PFSK-1 (cell line): ENCODE results near the gene ITGAE.

Experiments
- FOXP2 ChIP-seq: optimal IDR thresholded peaks from 2 replicates; pipeline ENCODE3; 2011; ENCODE audit warnings: borderline replicate concordance, control low read depth, inconsistent platforms; ENCODE audit not compliant: insufficient read depth; ENCODE audit errors: extremely low read length, extremely low read depth
- POLR2AphosphoS5 ChIP-seq: IDR thresholded peaks from 2 replicates; pipeline ENCODE4 v1.6.1; 2012; ENCODE audit warnings: low read depth, mild to moderate bottlenecking, control low read depth, low read length, moderate library complexity
- REST ChIP-seq, 2 experiments: IDR thresholded peaks; 2 replicates each; pipeline versions ENCODE4 v1.6.1 to v1.8.0; 2011 to 2012; ENCODE audit warnings: low read depth in 2 of 2, low read length in 2 of 2, control low read depth in 1 of 2, inconsistent platforms in 1 of 2, mild to moderate bottlenecking in 1 of 2, moderate library complexity in 1 of 2; ENCODE audit not compliant: insufficient read depth in 1 of 2
- SIN3A ChIP-seq: IDR thresholded peaks from 2 replicates; pipeline ENCODE4 v1.6.1; 2012; ENCODE audit warnings: mild to moderate bottlenecking, low read length, moderate library complexity, borderline replicate concordance; ENCODE audit not compliant: insufficient read depth
- TAF1 ChIP-seq: IDR thresholded peaks from 2 replicates; pipeline ENCODE4 v1.6.1; 2012; ENCODE audit warnings: low read length, control low read depth, borderline replicate concordance; ENCODE audit not compliant: insufficient read depth

The ITGAE gene

DNA sequence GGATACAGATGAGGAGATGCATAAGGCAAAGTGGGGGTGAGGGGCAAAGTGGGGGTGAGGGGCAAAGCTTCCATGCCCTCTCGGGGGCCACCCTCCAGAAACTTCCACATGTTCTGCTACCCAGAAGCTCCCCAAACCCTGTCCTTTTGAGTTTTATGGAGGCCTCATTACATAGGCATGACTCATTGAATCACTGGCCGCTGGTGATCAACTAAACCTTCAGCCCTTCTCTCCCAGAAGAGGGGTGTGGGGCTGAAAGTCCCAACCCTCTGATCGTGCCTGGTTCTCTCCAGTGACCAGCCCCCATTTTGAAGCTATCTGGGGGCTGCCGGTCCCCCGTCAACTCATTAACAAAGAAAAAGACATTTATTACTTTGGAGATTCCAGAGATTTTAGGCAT, 27.5 kb downstream of the ITGAE start:
- TF ChIP-seq REST (IDR thresholded peaks at IDR 0.05; ENCODE audit: insufficient read depth in 1 of 2, low read depth in 2 of 2, low read length in 2 of 2) = no peak
- TF ChIP-seq SIN3A = no peak
- TF ChIP-seq TAF1 = no peak
- no peak for TF ChIP-seq POLR2AphosphoS5
- TF ChIP-seq FOXP2 = no peak

DNA sequence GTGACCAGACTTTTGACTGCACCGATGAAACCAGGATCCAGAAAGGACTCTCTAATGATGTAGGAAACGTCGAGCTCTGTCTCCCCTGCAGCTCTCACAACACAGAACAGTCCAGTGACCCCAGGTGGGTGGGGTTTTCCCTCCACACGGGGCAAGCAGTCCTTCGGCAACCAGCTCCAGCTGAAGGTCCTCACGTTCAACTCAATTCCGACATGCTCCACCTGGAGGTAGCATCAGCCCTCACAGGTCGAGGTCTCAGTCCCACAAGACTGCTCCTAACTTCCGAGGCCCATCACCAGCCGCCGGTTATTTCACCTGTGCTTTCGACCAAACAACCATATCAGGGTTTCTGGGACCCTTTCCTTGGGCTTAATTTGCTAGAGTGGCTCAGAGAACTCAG, 28.2 kb downstream of the ITGAE start:
- TF ChIP-seq TAF1 (no peak), POLR2AphosphoS5 (no peak), REST (IDR thresholded peaks at IDR 0.05; ENCODE audit: insufficient read depth in 1 of 2, low read depth in 2 of 2, low read length in 2 of 2) (no peak), SIN3A (no peak), FOXP2 (no peak)

DNA sequence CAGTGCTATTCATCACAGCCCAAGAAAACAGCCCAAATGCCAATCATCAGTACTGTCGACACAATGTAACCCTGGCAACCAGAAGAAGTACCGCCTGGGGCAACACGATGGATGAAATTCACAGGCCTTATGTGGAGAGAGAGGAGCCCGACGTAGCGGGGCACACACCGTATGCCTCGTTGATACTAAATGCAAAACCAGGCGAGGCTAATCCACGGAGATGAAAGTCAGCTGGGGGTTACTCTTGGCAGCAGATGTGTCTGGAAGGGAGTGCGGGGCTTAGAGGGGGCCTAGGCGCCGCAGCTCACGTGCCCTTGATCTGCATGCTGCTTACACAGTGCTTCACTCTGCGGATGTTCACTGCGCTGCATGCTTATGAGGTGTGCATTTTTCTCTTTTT, 29.8 kb downstream of the ITGAE start:
- TF ChIP-seq TAF1 = no peak
- no peak for TF ChIP-seq REST (IDR thresholded peaks at IDR 0.05; ENCODE audit: insufficient read depth in 1 of 2, low read depth in 2 of 2, low read length in 2 of 2)
- TF ChIP-seq FOXP2 = no peak
- no peak for TF ChIP-seq SIN3A
- no peak for TF ChIP-seq POLR2AphosphoS5

- TF ChIP-seq FOXP2 (no peak), REST (IDR thresholded peaks at IDR 0.05; ENCODE audit: insufficient read depth in 1 of 2, low read depth in 2 of 2, low read length in 2 of 2) (no peak)
These were observed 30.5 kb downstream of the ITGAE start for GRCh38 chr17:3770466-3770865.

- no peak for TF ChIP-seq FOXP2
- no peak for TF ChIP-seq SIN3A
- no peak for TF ChIP-seq POLR2AphosphoS5
- no peak for TF ChIP-seq TAF1
- TF ChIP-seq REST (IDR thresholded peaks at IDR 0.05; ENCODE audit: insufficient read depth in 1 of 2, low read depth in 2 of 2, low read length in 2 of 2) = no peak
These were observed 32.2 kb downstream of the ITGAE start for GRCh38 chr17:3768769-3769168.
